Heart left ventricle (tissue), 13 donors: ENCODE data around the gene WDR75.

Experiments
- POLR2A ChIP-seq, 2 donors: fragments of 450-650 bp; IDR thresholded peaks; one replicate each; pipeline ENCODE4 v1.6.1; 2017; ENCODE audit warnings: antibody characterized with exemption in 2 of 2, mild to moderate bottlenecking in 2 of 2, moderate library complexity in 2 of 2
- TF ChIP-seq, protein P1 (sequence below), 12 donors: fragments of 200-600 bp; sonication (generic) in 4 of 12; IDR thresholded peaks; one replicate each; pipeline versions ENCODE4 v1.5.0 to v1.8.0; 2018 to 2022; ENCODE audit warnings: antibody characterized with exemption in 12 of 12, mild to moderate bottlenecking in 5 of 12
- donor health status: ischemic (EF 13 %, LVEDD 7.1; RV severe dilation, severe dysfunction).
- donor health status: DM: no; HTN: yes; CAD: no.
- donor health status: DM: no; HTN: no; CAD: no.
- donor health status: ischemic (EF 25% LVEDD 6.9; RV normal size, moderate dysfunction).
- donor health status: ischemic (EF 25% LVEDD 5.7; RV mildly dilated, moderate dysfunction).
- donor health status: ischemic (EF 35%, LVEDD 5.7; RV mildly dilated, moderate dysfunction).
- donor health status: nonischemic (EF 11% LVEDD 7.7; RV severe dilation, severe dysfunction).
- donor health status: DM: yes; HTN: yes; CAD: no.
- donor health status: PGD.
- donor health status: ischemic (EF 29% LVEDD 5.4; RV normal size, mild dysfunction).
- donor health status: nonischemic (EF 23%, LVEDD 6.1; RV moderate dilation, normal function).

DNA sequence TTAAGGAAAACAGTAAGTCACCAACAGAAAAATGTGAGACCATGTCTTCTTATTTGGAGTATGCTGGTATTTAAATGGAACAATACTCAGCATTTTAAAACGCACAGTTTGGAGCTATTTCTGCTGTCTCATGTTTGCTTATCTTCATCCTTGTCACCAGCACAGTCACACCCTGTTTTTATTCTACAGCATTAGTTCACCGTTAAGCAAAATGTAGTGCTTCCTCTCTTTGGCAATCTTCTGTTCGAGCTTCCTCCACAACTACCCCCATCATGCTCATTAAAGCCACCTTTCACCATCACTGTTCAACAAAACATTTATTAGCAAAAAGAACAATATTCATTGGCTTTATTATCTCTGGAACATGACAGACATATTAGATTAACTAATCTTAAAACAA is 75.3 kb downstream of the WDR75 start:
- TF ChIP-seq, protein P1, sequence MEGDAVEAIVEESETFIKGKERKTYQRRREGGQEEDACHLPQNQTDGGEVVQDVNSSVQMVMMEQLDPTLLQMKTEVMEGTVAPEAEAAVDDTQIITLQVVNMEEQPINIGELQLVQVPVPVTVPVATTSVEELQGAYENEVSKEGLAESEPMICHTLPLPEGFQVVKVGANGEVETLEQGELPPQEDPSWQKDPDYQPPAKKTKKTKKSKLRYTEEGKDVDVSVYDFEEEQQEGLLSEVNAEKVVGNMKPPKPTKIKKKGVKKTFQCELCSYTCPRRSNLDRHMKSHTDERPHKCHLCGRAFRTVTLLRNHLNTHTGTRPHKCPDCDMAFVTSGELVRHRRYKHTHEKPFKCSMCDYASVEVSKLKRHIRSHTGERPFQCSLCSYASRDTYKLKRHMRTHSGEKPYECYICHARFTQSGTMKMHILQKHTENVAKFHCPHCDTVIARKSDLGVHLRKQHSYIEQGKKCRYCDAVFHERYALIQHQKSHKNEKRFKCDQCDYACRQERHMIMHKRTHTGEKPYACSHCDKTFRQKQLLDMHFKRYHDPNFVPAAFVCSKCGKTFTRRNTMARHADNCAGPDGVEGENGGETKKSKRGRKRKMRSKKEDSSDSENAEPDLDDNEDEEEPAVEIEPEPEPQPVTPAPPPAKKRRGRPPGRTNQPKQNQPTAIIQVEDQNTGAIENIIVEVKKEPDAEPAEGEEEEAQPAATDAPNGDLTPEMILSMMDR (IDR thresholded peaks at IDR 0.05) = no peak
- TF ChIP-seq POLR2A (IDR thresholded peaks at IDR 0.05) = no peak
